Endodermal cell (in vitro differentiated cells): Measurements from ENCODE around the gene FMNL2. TPM values are rescaled to one million over a fixed set of nuclear protein-coding genes. Genes with fewer than 3 reads are reported as not detected.
A peak's percentile ranks its signal among the peaks of the same experiment; 100 is the strongest.

Experiments
- DNase-seq: peaks from one replicate; pipeline ENCODE4 v3.0.0-alpha.2; 2017
- H3K27ac ChIP-seq: 2 replicates; pipeline ENCODE4 v1.5.1; 2013; ENCODE audit warnings: mild to moderate bottlenecking, low read depth, low read length, moderate library complexity
- H3K27me3 ChIP-seq: 2 replicates; pipeline ENCODE4 v1.6.1; 2013; ENCODE audit warnings: mild to moderate bottlenecking, low read length, moderate library complexity; ENCODE audit not compliant: insufficient read depth, control insufficient read depth, poor library complexity, severe bottlenecking
- H3K36me3 ChIP-seq: 2 replicates; pipeline ENCODE4 v1.7.0; 2013; ENCODE audit warnings: mild to moderate bottlenecking, low read length, moderate library complexity; ENCODE audit not compliant: control insufficient read depth, insufficient read depth
- H3K4me1 ChIP-seq: one replicate; pipeline ENCODE4 v1.7.0; 2013; ENCODE audit warnings: low read length; ENCODE audit not compliant: control insufficient read depth, insufficient read depth
- H3K4me3 ChIP-seq: 2 replicates; pipeline ENCODE4 v1.5.1; 2013; ENCODE audit warnings: mild to moderate bottlenecking, low read length, moderate library complexity
- H3K9ac ChIP-seq: 2 replicates; pipeline ENCODE4 v1.6.1; 2013; ENCODE audit warnings: mild to moderate bottlenecking, low read length, moderate library complexity; ENCODE audit not compliant: poor library complexity, severe bottlenecking; ENCODE audit errors: extremely low read depth
- H3K9me3 ChIP-seq: 2 replicates; pipeline ENCODE4 v1.6.1; 2013; ENCODE audit warnings: mild to moderate bottlenecking, low read length, moderate library complexity; ENCODE audit not compliant: control insufficient read depth
- H3K27ac Mint-ChIP-seq: 2 replicates; pipeline ENCODE4 v1.8.0; 2020; ENCODE audit warnings: mixed read lengths
- H3K27me3 Mint-ChIP-seq: 2 replicates; pipeline ENCODE4 v1.8.0; 2021; ENCODE audit warnings: mild to moderate bottlenecking, mixed read lengths; ENCODE audit not compliant: insufficient read depth
- H3K36me3 Mint-ChIP-seq: 2 replicates; pipeline ENCODE4 v1.8.0; 2020; ENCODE audit warnings: low read depth, mixed read lengths
- H3K4me1 Mint-ChIP-seq: 2 replicates; pipeline ENCODE4 v1.8.0; 2020; ENCODE audit warnings: mixed read lengths
- H3K4me3 Mint-ChIP-seq: 2 replicates; pipeline ENCODE4 v1.8.0; 2020; ENCODE audit warnings: mild to moderate bottlenecking, moderate library complexity, mixed read lengths
- H3K9me3 Mint-ChIP-seq: 2 replicates; pipeline ENCODE4 v1.8.0; 2020; ENCODE audit warnings: mild to moderate bottlenecking, mixed read lengths
- WGBS, 2 experiments: methylation state at CpG; one replicate each; pipeline versions ENCODE4 v1.1.5 to v1.1.7; 2013; ENCODE audit warnings: missing lambda C conversion rate in 2 of 2, mixed read lengths in 1 of 2; ENCODE audit not compliant: insufficient coverage in 1 of 2, insufficient read length in 1 of 2; 5-methylcytosine and 5-hydroxymethylcytosine counted together
- total RNA-seq, 2 donors: library from RNA; stranded (reverse); fragmentation: NEBNext Ultra II Directional in 1 of 2; extraction: Animal tissue kit (Norgen Biotek cat#: 25700) in 1 of 2; gene quantifications; 2 replicates in 1 of 2; 3 replicates in 1 of 2; pipeline ENCODE4 v1.2.1, GENCODE V29; 2021
- TF ChIP-seq, protein P1 (sequence below): fragments of 200-600 bp; sonication (generic); conservative IDR thresholded peaks from 2 replicates; pipeline ENCODE4 v1.5.0; 2021; ENCODE audit warnings: antibody characterized with exemption, mild to moderate bottlenecking

Gene FMNL2
- total RNA-seq, 2 donors from 2014 or later, result 49.4 to 51.8 TPM

DNA sequence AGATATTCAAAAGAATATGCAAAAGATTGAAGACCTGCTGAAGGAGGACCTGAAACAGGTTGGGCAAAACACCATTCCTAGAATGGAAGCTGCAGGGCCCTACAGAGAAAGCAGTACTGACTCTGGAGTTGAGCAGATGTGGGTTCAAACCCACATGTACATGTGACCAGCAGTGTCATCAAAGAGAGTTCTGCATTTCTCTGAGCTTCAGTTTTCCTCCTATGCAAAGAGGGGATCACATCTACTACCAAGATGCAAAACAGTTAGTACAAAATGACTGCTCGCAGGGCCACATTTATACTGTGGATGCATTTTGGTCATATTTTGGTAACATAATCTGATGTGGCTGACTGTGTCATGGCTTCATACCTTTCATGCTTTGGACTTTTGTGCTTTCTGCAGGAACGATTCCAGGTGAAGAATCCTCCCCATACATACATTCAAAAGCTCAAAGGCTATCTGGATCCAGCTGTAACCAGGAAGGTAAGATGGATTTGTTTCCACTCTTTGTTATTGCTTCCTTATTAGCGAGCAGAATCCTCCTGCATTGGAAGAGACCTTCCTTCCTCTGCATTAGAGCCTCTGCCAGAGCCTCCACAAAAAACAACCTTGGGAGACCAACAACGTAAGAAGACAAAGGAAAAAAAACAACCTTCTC, 207.5 kb downstream of the FMNL2 start:
- no peaks in the 10 kb centered on the region for H3K27me3 ChIP-seq
- Mint-ChIP-seq H3K27ac (peak overlapping the region; percentile 74), H3K4me3 (no peak overlapping the region), H3K27me3 (no peaks in the 10 kb centered on the region), H3K36me3 (peaks cover 8% of the 10 kb centered on the region), H3K9me3 (no peaks in the 10 kb centered on the region), H3K4me1 (peaks cover 12% of the 10 kb centered on the region)
- no peak overlapping the region for H3K9ac ChIP-seq
- TF ChIP-seq, protein P1, sequence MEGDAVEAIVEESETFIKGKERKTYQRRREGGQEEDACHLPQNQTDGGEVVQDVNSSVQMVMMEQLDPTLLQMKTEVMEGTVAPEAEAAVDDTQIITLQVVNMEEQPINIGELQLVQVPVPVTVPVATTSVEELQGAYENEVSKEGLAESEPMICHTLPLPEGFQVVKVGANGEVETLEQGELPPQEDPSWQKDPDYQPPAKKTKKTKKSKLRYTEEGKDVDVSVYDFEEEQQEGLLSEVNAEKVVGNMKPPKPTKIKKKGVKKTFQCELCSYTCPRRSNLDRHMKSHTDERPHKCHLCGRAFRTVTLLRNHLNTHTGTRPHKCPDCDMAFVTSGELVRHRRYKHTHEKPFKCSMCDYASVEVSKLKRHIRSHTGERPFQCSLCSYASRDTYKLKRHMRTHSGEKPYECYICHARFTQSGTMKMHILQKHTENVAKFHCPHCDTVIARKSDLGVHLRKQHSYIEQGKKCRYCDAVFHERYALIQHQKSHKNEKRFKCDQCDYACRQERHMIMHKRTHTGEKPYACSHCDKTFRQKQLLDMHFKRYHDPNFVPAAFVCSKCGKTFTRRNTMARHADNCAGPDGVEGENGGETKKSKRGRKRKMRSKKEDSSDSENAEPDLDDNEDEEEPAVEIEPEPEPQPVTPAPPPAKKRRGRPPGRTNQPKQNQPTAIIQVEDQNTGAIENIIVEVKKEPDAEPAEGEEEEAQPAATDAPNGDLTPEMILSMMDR, result no peak
- H3K4me3 ChIP-seq, result no peak overlapping the region
- H3K27ac ChIP-seq, result peak overlapping the region; percentile 1
- H3K9me3 ChIP-seq, result no peaks in the 10 kb centered on the region
- no peaks in the 10 kb centered on the region for H3K4me1 ChIP-seq
- peaks cover 16% of the 10 kb centered on the region for H3K36me3 ChIP-seq
- 56 to 91% methylated on average over 1 to 4 of the region's 4 CpGs for WGBS, 2 experiments
- DNase-seq, result no peak

DNA sequence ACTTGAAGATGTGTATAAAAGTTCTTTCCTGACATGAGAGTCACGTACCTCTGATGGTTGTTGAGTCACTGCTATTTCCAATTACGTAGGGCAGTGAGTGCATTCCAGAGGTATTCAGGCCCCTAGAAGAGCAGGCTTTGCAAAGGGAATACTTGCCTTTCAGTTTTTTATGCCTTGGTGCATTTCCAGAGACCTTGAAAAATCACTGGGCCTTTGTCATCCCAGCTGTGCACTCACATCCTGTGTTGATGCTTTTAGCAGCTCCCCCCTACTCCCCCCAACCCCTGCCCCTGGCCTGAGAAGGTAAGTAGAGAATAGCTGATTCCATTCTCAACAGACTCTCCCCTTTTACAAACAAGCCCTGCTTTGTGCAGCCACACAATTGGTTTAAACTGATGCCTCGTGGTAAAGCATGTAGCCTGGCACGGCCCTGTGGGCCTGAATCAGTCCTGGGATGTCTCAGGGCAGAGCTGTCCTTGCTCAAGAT, 208.1 kb downstream of the FMNL2 start:
- Histone ChIP-seq H3K9ac (no peak overlapping the region), H3K27me3 (no peaks in the 10 kb centered on the region), H3K9me3 (no peaks in the 10 kb centered on the region), H3K4me3 (no peak overlapping the region), H3K4me1 (no peaks in the 10 kb centered on the region), H3K27ac (peak overlapping the region; percentile 1), H3K36me3 (peaks cover 16% of the 10 kb centered on the region)
- Mint-ChIP-seq H3K27me3 (no peaks in the 10 kb centered on the region), H3K27ac (peak overlapping the region; percentile 74), H3K4me3 (no peak overlapping the region), H3K9me3 (no peaks in the 10 kb centered on the region), H3K4me1 (peaks cover 12% of the 10 kb centered on the region), H3K36me3 (peaks cover 8% of the 10 kb centered on the region)
- WGBS, 2 experiments, result 46 to 59% methylated on average over 3 to 4 of the region's 4 CpGs
- TF ChIP-seq, protein P1, result no peak
- peak; percentile 50 for DNase-seq

DNA sequence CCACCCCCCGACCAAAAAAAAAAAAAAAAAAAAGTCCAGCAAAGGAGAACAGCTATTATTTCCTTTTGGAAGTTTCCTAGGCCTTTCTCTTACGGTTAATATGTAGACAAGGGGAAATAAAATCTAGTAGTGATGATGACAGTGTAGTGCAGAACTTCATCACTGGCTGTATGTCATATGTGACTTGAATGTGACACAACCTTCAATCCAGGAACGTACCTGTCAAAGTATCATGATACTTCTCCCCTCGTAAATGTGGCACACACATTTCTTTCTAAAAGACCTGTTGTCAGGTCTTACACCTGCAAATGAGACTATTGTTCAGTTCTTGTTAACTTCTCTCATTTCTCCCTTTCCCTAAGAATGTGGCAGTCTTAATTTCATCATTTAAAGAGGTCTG, 208.7 kb downstream of the FMNL2 start:
- Mint-ChIP-seq H3K4me3 (no peak overlapping the region), H3K36me3 (peaks cover 12% of the 10 kb centered on the region), H3K27ac (no peak overlapping the region), H3K9me3 (no peaks in the 10 kb centered on the region), H3K4me1 (peaks cover 12% of the 10 kb centered on the region), H3K27me3 (no peaks in the 10 kb centered on the region)
- peaks cover 16% of the 10 kb centered on the region for H3K36me3 ChIP-seq
- H3K27me3 ChIP-seq, result no peaks in the 10 kb centered on the region
- no peak overlapping the region for H3K9ac ChIP-seq
- no peak overlapping the region for H3K4me3 ChIP-seq
- no peak overlapping the region for H3K27ac ChIP-seq
- H3K4me1 ChIP-seq, result no peaks in the 10 kb centered on the region
- 90 to 96% methylated on average over 2 to 4 of the region's 4 CpGs for WGBS, 2 experiments
- no peak for DNase-seq
- TF ChIP-seq, protein P1, result no peak
- H3K9me3 ChIP-seq, result no peaks in the 10 kb centered on the region
